ENCODE data around the gene MOCOS. TPM values are rescaled to one million over a fixed set of nuclear protein-coding genes. Genes with fewer than 3 reads are reported as not detected.

MOCOS gene
- total RNA-seq, 1 donor from 2014 or later: 5.8 TPM

GRCh38 chr18:36176711-36177110, 10.6 kb upstream of the MOCOS start:
- DNase-seq (ENCODE audit: low spot score): no peak

DNA sequence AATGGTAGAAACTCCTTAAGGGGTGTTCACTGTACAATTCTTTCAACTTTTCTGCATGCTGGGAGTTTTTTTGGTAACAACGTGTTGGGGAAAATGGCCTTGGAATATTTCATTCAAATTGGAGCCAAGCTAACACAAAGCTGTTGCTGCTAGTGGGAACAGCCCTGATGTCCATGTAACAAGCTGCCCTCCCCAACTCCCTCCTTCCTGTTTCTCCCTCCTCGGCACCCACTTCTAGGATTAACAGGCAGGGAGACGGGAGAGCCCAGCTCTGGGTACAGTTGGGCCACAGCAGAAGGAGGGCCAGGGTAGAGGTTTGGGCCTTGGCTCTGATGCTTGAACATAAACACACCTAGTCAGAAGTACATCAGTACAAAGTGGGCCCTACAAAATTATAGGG, 9.4 kb upstream of the MOCOS start:
- no peak for DNase-seq (ENCODE audit: low spot score)

GRCh38 chr18:36179562-36180355, 7.5 kb upstream of the MOCOS start:
- DNase-seq (ENCODE audit: low spot score): peak; percentile 89

DNA sequence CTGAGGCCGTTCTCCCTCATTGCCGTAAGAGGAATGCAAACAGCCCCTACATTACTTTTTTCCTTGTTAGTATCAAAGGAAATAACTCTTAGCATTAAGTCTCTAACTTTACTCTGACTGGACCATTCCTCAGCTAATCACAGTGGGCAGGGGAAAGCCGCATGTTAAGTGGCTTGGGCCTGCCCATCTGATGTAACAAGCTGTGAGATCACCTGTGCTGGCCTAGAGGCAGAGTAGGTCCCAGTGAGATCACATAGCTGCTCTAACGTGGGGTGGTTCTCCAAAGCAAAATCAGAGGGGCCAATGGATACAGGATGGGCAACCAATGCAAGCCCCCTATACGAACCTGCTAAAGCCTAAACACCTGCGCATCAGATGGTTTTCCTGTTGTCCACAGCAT, 5.9 kb upstream of the MOCOS start:
- DNase-seq (ENCODE audit: low spot score): peak; percentile 60

DNA sequence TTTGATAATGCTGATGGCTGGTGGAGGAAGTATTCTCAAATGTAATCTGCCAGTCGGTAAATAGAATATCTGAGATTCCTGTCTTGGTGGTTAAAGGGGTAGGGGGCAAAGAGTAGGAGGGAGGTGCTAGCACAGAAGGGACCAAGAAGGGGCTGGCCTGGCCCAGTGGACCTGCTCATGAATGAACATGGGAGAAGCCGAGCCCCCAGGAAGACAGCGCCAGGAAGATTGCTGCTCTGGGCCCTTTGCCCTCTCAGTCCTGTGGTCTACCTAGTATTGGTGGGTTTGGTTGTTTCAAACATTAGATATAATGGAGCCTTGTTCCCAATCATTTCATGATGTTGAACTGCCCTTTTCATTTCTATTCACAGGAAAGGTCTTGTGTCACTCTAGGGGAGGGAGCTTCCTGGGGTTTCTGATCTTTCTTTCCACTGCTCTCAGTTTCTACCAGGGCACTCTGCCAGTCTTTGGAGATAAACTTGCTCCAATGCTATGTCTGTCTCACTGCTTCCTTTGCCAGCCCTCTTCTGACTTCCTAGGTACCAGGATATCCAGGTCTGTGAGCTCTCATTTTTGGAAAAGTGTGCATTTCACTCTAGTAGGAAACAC, 5.3 kb upstream of the MOCOS start:
- peak; percentile 72 for DNase-seq (ENCODE audit: low spot score)

GRCh38 chr18:36183033-36183432, 4.3 kb upstream of the MOCOS start:
- DNase-seq (ENCODE audit: low spot score): peak; percentile 45

- DNase-seq (ENCODE audit: low spot score): no peak
Measured at GRCh38 chr18:36183987-36184386, 3.3 kb upstream of the MOCOS start.

DNA sequence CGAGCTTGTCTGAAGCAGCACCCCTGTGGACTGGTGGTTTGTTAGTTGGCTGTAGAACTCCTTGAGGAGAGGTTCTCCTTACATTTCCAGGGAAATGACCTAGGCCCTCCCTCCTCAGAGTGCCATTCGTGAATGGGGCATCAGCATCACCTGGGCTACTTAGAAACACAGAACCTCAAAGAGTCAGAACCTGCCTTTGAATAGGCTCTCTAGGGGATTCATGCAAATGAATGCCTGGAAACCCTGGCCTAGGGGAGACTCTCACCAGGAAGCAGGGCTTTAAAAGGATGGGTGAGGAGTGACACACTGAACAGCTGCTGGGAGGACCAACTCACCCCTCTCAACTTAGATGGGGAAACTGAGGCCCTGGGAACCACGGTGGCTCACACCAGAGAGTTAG, 2.1 kb upstream of the MOCOS start:
- peak; percentile 12 for DNase-seq (ENCODE audit: low spot score)

GRCh38 chr18:36185901-36186460, 1.3 kb upstream of the MOCOS start:
- peak; percentile 39 for DNase-seq (ENCODE audit: low spot score)

GRCh38 chr18:36186461-36187192, 670 bp upstream of the MOCOS start:
- DNase-seq (ENCODE audit: low spot score): peak; percentile 89

DNA sequence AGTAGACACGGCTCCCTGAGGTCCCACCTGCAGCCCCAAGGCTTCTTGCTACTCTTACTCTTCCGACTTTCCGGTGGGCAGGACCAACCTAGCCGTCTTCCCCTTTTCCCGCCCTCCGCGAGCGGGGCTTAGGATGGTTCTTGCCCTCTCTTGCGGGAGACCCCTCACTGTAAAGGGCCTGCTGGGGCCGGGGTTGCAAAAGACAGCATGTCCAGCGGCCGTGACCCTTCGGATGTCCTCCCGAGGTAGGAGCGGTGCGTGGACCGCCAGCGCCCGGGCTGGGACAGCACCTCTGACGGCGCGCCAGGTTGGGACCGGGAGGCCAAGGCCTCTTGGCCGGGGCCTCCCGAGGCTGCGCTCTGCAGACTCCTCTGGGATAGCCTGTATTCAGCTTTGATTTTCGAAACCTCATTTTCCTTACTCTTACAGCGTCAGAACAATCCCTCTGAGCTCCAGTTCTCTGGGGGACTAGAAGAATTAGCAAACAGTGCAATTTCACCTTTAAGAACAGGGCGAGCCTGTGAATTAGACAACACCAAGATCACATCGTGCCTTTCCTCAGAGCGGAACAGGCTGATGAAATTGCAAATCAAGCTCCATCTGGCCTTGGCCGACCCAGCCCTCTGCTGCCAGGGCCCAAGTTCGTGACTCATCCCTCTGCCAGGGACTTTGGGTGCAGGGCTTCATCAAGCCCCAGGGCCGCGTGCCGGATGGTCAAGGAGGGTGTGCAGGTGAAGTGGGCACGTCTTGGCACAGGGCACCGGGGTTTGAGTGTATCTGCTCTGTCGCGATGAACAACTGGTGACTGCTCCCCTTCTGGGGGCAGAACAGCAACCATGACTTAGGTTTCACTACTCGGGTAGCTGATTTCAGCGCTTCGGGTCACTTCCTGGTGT, 777 bp downstream of the MOCOS start:
- peak; percentile 87 for DNase-seq (ENCODE audit: low spot score)

DNA sequence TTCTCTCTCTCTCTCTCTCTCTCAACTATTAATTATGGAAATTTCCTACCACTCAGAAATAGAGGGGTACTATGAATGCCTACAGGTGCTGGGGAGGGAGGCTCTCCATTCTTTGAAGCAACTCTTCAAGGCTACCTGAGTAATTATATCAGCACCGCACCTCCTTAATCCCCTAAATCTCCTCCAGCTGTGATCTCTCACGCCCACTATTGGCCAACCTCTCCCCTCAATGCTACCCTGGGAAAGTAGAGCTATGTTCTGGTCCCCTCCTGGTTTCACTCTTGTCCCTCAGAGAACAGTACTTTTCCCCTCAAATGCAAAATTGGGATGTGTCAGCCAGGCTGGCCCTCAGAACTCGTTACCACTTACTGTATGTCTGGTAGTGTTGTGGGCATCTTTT, 1.6 kb downstream of the MOCOS start:
- DNase-seq (ENCODE audit: low spot score): peak; percentile 30

GRCh38 chr18:36189486-36189885, 2.2 kb downstream of the MOCOS start:
- no peak for DNase-seq (ENCODE audit: low spot score)

DNA sequence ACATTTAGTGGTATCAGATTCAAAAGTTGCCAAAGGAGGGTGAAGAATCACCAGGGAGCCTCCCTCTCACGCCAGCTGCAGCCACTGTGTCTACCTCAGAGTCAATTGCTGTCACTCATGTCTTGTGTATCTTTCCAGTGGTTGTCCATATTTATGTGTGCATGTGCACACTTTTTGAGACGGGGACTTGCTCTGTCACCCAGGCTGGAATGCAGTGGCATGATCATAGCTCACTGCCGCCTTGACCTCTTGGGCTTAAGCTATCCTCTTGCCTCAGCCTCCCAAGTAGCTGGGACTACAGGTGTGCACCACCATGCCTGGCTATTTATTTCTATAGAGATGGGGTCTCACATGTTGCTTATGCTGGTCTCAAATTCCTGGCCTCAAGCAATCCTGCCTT, 4.0 kb downstream of the MOCOS start:
- DNase-seq (ENCODE audit: low spot score): peak; percentile 49

- DNase-seq (ENCODE audit: low spot score): no peak
Measured at GRCh38 chr18:36191711-36192110, 4.4 kb downstream of the MOCOS start.

- peak; percentile 6 for DNase-seq (ENCODE audit: low spot score)
Measured at GRCh38 chr18:36194600-36195315, 7.5 kb downstream of the MOCOS start.

DNA sequence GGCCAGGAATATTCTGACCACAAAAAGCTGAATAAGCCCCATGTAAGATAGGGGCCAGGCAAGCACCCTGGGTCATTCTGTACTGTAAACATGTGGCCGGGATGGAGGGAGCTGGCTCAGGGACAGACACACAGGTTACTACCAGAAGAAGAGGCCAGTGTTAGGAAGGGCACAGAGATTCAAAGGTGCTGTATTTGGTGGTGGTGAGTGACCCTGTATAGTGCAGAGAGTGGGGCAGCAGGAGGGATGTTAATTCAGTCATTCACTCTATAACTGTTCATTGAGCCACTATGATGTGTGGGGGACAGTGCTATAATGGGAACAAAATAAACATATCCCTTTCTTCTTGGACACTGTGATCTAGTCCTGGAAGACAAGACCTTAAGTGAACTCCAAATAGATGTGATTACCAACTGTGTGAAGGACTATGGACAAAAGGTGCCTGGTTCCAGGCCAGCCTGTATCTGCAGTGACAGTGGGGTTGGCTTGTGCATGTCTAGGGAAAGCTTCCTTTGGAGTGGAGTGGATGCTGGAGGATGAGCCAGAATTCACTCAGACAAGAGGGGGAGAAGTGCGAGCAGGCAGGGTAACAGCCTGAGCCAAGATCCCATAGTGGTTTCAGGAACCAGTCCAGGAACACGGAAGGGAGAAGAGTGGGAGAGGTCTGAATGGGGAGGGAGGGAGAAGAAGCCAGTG, 8.3 kb downstream of the MOCOS start:
- DNase-seq (ENCODE audit: low spot score): peak; percentile 14

- DNase-seq (ENCODE audit: low spot score): peak; percentile 1
Measured at GRCh38 chr18:36196238-36196995, 9.1 kb downstream of the MOCOS start.
